Right forelimb (tissue), 1 donor: ENCODE measurements around the gene COMMD1.
"Not testable (repeated sequence)": the region's sequence is repeated elsewhere in the genome, so short reads cannot be mapped to it uniquely, and the experiment has no call there.

Experiments used
- DNase-seq: peaks from one replicate; pipeline ENCODE4 v3.0.0-alpha.2; 2018

COMMD1 gene

DNA sequence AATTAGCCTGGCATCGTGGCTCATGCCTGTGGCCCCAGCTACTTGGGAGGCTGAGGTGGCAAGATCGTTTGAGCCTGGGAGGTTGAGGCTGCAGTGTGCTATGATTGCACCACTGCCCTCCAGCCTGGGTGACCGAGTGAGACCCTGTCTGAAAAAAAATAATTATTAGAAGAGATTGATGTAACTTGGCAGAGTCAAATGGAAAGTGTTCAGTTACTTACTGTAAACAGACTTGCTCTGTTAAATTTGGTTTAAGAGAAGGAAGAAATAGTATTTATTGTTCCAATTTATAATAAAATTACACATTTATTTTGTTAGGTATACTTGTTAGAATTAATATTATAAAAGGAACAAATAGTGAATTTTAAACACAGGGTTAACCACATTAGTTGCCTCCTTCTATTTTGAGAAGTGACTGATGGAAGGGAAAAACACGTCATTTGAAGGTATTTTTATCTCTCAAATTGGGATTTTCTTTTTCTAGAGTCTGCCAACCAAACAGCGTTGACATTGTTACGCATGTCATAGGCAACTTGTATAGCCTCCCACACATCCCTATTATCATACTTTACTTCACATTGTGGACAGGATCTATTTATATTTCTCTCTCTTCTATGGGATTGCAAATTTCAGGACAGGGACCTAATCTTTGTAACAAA, 171.6 kb downstream of the COMMD1 start:
- no peak for DNase-seq

DNA sequence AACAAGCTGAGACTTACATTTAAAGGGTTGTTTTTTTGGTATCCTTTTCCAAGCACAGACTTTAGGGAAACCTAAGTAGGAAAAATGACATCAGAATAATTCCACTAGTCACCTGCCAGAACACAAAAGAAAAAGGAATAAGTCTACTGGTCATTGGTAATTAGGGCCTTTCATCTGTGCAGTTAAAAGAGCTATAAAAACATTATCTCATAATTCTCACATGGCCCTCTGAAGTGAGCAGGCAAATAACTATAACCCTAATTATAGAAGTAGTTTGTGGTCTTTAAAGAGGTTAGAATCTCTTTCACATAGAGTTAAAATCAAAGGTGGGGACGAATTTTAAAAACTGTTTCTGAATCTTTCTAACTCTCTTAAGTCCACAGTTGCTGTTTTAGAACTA, 179.3 kb downstream of the COMMD1 start:
- DNase-seq = no peak

DNA sequence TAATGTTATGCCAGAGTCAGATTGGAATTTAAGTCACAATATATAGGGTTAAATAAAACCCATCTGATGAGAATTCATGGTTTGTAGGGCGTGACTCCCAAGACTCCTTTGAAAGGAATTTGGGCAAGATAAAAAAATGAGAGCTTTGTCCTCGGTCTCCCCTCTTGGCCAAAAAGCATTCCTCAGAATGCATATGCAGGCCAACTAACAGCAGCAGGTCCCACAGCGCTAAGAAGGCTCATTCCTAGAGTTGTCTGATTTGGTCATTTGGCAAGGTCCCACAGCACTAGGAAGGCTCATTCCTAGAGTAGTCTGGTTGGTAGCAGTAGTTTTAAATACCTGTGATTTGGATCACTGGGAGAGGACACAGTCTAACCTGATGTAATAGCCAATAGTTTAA, 184.2 kb downstream of the COMMD1 start:
- DNase-seq = no peak

DNA sequence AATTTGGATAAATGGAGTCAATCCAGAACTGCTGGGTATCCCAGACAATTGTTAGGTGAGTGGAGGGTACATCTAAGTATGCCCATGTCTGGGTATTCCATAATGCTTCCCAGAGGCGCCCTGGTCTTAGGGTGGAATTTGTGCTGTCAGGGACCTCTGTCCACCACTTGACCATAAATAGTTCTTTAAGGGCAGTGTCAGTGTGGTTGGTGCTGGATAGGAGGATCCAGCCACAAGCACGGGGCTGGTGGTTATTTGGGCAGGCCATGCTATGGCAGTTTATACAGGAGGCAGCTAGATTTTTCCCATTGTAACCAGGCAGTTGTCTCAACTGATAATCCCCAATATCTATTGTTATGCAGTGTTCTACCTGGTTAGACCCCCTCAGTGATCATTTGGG, 186.0 kb downstream of the COMMD1 start:
- no peak for DNase-seq

DNA sequence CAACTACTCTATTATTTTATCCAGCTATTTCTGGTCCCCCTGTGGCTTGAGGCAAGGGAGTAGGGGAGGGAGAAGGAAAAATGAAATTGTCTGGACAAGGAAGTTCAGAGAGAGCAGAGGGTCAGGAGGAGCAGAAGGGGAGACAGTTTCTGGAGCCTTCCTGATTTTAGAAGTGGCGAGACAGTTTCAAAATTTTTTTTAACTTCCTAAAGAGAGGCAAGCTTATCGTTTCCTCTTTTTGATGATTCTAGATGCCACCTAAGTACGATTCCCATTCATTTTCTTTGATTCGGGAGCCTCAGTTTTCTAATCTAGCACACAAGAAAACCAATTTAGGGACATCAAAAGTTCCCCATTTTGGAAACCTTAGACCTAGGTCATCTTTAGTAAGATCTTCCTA, 193.6 kb downstream of the COMMD1 start:
- DNase-seq = no peak

DNA sequence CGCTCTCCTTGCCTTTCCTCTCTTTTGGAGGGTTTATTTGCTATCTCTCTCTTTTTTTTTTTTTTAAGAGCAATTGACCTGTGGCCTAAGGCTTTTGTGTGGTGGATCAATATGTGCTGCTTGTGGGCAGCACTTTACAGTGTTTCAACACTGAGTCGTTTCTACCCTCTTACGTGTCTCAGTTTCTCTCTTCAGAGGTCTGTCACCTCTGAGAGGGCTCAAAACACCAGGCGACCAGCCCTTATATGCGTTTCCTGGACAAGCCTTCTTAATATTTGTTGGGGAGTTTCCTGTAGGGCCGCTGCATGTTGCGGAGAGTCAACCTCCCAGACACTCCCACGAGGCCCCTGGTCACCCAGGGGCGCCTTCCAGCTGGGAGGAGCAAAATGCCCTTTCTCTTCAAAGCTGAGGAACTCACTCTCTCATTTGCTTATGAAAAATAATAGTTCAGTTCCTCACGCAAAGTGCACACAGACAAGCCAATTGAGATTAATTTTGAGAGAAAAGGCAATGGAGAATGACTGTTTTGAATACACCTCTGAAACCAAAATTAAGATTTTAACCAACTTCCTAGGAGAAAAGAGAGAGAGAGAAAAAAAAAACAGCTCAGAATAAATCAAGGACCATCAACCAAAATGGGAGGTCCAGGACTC, 194.2 kb downstream of the COMMD1 start:
- no peak for DNase-seq

DNA sequence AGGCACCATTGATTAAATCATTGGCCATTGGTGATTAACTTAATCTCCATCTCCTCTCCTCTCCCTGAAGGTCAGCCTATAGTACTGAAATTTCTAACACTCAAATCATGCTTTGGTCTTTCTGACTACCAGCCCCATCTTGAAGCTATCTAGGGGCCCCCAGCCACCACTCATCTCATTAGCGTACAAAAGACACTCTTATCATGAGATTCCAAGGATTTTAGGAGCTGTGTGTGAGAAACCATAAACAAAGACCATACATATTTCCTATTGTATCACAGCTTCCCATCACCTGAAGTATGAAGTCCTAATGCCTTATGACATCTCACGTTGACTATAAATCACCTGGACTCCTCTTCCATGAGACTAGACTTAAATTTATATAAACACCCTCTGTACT, 196.4 kb downstream of the COMMD1 start:
- no peak for DNase-seq

DNA sequence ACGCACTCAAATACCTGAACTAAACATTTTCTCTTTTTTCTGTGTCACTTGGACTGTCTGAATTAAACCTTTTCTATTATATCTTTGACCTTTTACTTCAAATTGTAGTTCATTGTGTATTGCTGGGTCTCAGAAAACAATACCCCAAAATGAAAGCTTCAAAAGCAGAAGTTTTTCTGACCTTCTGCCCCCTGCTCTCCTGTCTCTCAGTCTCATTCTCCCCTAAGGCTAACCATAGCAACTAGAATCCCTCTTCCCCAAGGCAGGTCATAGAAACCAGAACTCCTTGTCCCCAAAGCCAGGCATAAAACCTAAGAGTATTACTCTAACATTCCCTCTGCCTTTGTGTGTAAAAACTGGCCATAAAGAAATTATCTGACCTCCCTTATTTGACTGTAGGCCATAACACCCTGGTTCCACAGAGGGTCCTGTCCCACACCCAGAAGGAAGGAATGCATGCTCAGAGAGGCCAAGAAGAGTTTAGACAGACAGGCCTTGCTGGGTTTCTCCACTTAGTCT, 197.0 kb downstream of the COMMD1 start:
- no peak for DNase-seq

DNA sequence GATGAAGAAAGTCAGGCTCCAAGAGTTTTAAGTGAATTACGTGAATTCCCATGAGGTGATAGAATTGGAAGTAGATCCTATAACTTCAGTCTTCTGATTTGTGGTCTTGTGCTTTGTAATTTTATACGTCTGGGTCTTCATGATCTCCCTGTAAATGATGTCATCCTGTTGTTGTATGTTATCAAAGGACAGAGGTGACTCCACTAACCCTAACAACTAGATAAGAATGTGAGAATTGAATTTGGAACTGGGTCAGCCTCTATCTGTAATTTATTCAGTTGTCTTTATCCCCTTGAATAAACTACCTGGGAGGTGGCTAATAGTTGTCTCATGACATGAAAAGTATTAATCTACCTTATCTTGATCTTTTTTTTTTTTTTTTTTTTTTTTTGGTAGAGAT, 204.1 kb downstream of the COMMD1 start:
- no peak for DNase-seq

DNA sequence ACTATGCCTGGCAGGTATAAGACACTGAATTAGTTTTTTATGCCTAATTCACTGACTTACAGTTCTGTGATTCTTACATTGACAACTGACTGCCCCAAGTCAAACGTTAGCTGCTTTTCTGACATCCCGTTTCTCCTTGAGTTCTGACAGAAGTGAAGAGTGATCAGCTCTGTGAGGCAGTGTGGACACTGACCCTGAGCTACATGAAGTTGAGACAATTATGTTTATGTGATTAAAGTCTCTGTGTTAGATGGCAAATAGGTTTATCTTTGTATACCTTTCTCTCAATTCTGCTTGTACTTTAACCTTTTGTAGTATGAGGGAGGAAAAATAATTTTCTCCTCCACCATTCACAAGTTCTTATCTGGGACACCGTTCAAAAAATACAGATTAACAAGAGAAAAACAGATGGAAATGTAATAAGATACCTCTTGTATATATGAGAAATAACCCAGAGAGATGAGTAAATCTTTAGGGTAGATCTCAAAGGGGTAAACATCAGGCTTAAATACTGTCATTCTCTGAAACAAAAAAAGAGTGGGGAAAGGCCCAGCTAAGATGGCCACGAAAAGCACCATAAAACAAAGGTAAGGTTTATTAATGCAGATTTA, 205.0 kb downstream of the COMMD1 start:
- DNase-seq = no peak

DNA sequence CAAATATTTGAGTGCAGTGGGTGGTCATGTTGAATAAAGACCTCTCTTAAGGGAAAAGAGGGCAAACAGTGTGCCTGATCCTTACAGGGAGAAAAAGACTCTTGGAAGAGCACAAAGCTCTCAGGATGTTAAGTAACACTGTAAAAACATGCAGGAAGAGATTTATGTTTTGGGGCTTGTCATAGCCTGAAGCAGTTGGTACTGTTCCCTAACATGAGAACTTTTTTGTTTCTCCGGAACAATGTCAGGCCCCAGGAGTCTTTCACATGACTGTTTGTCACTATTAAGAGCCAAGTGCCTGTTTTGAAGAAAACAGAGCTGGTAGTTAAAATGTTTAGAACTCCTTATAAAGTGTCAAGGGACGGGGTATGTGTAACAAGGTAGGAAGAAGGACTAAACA, 206.7 kb downstream of the COMMD1 start:
- DNase-seq = no peak

DNA sequence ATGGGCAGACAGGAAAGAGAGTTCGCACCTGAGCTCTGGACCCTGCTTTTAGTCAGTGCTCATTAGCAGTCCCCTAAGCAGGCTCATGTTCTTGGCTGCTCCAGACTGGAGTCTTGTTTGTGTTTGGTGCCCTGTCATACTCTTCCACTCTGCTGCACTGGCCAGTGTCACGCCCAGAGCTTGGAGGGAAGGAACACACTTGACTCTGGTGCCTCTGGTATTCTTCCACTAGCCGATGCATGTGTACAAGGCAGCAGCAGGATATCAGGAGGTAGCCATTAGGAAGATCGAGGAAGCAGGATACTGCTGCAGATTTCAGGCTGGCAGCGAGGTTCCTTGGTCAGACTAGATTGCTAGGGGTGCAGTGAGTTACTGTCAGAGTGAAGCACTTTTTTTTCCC, 209.1 kb downstream of the COMMD1 start:
- no peak for DNase-seq

DNA sequence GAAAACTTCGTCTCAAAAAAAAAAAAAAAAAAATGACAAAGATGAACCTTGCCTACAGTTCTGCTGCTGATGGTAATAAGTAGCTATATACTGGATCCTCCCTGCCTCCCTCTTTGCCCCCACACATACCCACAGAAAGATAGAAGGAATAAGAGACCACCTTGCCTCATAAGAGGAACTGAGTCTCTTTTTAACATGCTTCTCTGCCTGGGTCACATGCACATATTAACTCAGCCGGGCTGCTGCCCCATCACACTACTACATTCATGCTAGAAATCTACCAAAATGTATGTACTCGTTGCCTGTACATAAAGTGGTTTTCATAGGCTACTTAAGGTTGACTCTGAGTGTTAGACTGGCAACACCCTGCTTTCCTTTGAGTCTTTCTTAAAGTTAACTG, 211.5 kb downstream of the COMMD1 start:
- DNase-seq = no peak

DNA sequence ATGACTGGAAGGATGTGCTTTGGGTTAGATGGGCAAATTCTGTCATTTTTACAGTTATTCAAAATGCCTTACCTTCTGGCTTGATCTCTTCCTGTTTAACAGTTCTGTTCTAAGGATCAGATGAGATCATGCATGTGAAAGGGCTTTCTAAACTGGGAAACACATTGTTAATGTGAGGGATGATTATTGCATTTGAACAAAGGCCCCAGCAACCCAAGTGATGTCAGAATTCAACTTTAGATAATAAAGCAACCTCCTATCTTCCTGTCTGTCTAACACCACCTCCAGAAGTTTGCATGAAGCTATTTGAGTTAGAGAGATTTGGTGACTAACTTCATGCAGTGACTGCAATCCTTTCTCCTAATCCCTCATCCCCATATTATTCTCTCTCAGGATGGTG, 212.7 kb downstream of the COMMD1 start:
- no peak for DNase-seq

DNA sequence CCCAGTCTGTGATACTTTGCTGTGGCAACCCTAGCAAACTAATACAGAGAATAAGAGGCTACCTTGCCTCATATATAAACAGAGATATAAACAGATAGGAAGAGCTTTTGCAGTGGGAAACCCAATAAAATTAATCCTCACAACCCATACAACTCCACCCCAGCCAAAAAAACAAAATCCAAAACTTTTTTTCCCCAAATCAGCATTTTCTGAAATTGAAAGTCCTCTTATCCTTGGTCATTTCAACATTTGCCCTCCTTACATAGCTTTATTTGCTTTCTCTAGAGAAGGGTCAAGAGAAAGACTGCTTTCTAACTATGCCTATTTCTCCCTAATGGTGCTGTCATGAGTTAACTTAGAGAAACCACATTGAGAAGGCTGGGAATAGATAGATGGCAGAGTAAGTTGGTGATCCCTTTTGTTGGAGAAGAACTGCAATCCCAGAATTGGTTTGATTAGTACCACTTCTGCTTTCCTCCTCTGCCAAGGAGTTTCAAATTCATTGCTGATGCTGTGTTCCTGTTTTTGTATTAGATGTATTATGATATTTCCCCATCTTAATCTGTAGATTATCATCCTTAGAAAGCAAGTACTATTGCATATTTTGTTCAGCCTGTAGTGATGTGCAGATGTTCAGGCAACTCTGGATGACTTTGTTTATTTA, 214.0 kb downstream of the COMMD1 start:
- no peak for DNase-seq

DNA sequence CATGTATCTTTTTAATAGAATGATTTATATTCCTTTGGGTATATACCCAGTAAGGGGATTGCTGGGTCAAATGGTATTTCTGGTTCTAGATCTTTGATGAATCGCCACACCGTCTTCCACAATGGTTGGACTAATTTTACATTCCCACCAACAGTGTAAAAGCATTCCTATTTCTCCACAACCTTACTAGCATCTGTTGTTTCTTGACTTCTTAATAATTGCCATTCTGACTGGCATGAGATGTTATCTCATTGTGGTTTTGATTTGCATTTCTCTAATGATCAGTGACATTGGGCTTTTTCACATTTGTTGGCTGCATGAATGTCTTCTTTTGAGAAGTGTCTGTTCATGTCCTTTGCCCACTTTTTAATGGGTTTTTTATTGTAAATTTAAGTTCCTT, 220.8 kb downstream of the COMMD1 start:
- not testable (repeated sequence) for DNase-seq

DNA sequence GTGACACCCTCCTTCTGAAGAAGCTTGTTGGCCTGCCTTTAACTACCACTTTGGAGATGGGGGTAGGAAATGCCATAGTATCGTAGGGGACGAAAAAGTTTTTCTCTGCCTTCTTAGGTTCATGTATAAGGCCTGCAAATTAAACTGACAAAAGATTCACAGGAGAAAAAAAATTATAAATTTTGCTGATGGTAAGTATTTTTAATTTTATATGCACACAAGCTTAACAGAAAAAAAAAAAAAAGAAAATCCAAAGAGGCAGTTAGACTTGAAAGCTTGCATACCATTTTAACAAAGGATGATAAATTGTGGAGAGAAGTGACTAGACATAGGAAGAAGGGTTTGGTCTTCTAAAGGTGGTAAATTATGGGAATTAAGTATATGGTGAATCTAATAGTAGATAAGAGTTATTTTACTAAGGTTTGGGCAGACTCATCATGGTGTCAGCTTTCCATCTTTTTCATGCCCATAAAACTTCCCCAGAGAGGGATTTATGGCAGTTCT, 227.9 kb downstream of the COMMD1 start:
- DNase-seq = no peak

DNA sequence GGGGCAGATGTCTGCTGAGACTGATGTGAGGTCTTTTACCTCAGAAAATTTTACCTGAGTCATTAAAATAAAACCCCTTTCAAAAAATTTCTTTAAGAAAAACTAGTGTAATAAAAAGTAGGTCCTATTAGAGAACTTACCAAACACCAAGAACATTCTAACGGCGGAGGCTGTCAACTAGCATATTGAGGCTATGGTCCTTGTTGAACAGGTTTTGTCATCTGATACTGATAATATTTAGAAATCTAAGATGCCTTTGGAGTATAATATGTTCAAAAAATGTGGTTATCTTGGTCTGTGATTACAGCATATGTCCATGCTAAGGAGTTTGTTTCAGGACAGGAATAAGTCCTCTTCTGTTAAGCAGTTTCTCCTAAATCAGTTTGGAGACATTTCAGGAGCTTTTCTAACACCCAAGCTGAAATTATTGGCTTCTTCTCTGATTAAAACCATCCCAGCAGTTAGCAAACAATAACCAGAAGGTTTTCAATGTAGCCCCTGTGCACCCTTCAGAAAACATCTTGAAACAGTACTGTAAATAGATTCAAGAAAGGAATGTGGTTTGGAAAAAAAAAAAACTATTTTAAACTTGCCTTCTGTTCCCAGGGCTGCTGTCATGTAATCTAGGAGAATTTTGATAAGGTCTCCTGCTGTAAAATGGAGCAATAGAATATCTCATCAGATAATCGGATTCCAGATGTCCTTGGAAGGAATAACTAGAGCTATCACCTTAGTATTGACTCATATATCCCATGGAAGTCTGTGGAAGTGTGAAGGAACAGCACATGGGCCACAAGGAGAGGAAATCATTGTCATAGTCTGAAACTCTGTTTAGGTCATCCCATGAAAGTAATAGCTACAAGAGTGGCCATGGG, 231.7 kb downstream of the COMMD1 start:
- no peak for DNase-seq

DNA sequence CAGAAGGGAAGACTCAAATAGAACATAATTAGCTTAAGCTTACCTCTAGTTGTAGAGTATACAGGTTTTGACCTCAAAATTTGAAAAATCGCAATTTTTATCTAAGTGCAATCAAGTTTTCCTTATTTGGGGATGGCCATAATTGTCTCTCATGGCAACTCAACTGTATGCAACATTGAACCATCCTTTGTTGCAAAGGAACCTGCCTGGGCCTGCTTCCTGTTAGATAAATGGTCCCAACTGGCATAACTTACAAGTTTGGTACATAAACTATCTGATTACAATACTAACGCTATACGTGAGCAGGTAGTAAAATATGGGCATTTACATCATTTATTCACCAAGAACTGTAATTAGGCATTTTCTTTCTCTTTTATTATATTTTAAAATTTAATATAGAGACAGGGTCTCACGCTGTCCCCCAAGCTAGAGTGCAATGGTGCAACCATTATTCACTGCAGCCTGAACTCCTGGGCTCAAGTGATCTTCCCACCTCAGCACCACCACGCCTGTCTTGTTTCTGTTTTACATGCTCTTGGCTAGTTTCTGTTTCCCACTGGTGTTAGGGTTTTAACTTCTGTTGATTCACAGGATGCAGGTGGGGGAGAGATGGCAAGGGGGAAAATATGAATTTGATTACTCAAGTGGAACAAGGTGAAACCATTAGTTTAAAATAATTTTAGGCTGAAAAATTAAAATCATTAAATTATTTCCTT, 235.1 kb downstream of the COMMD1 start:
- DNase-seq = no peak

DNA sequence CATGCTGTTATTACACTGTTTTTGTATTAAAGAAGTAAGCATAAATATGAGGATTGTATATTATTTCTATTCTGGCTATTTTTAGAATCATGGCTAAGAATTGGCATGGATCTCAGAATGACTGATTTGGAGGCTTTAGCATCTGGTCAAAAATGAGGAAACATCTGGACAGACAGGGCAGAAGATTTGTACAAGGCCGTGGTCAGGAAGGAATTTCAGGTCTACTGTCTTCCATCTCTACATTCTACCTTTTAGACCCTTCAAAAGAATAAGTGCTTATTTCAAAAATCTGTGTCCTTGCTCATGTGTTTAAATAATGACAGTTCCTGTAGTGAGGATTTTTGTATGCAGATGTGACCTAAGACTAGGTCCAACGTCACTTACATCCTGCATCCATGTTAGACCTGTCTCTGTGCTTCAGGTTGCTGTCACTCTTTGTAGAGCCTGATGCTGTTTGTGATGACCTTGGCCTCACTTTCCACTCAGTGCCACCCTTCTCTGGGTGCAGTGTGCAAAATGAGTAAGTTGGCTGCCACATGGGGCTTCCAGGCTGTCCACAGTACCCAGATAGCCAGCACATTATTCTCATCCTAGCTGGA, 235.8 kb downstream of the COMMD1 start:
- no peak for DNase-seq

DNA sequence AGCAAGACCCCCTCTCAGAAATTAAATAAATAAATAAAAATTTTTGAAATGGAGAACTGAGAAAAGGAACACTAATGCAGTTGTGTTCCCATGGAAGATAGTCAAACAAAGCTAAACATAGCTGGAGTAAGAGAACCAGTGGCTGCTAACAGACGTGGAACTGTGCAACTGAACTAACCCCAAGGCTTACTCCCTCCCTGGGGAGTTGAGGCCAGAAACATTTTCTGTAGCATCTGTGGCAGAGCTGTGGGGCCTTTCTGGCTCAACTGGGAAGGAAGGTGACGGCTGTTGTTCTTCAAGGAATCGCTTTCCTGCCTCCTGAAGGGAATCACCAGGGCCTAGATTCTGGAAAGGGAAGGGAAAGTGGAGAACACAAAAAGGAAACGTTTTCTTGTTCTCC, 236.6 kb downstream of the COMMD1 start:
- no peak for DNase-seq
